ENCODE data around the gene APBB2.

The APBB2 gene

GRCh38 chr4:40952217-40952616 lies 262.1 kb downstream of the APBB2 start:
- ATAC-seq, result no peak
- TF ChIP-seq CREB5 (CRISPR knock-in tag; IDR thresholded peaks at IDR 0.05; ENCODE audit: low read depth) (no peak), ZFP3 (CRISPR knock-in tag; IDR thresholded peaks at IDR 0.05) (no peak), TCF4 (CRISPR knock-in tag; IDR thresholded peaks at IDR 0.05; ENCODE audit: borderline replicate concordance) (no peak), ZNF565 (CRISPR knock-in tag; conservative IDR thresholded peaks at IDR 0.05; ENCODE audit: low read depth) (no peak), ZNF8 (CRISPR knock-in tag; IDR thresholded peaks at IDR 0.05) (no peak), PATZ1 (CRISPR knock-in tag; IDR thresholded peaks at IDR 0.05; ENCODE audit: borderline replicate concordance) (no peak)

GRCh38 chr4:40951026-40951425 lies 263.3 kb downstream of the APBB2 start:
- ATAC-seq, result no peak
- TF ChIP-seq ZNF8 (CRISPR knock-in tag; IDR thresholded peaks at IDR 0.05), result no peak

- TF ChIP-seq ARNTL (CRISPR knock-in tag; IDR thresholded peaks at IDR 0.05; ENCODE audit: borderline replicate concordance, low read depth), result no peak
- no peak for TF ChIP-seq GLIS3 (CRISPR knock-in tag; IDR thresholded peaks at IDR 0.05)
- TF ChIP-seq OSR1 (CRISPR knock-in tag; IDR thresholded peaks at IDR 0.05), result no peak
- no peak for TF ChIP-seq SNAI2 (CRISPR knock-in tag; IDR thresholded peaks at IDR 0.05)
- no peak for TF ChIP-seq RARB (CRISPR knock-in tag; IDR thresholded peaks at IDR 0.05)
- TF ChIP-seq ZC3H10 (CRISPR knock-in tag; IDR thresholded peaks at IDR 0.05), result no peak
- no peak for TF ChIP-seq TCF4 (CRISPR knock-in tag; IDR thresholded peaks at IDR 0.05; ENCODE audit: borderline replicate concordance)
- no peak for TF ChIP-seq PATZ1 (CRISPR knock-in tag; IDR thresholded peaks at IDR 0.05; ENCODE audit: borderline replicate concordance)
- no peak for TF ChIP-seq CSRNP3 (CRISPR knock-in tag; IDR thresholded peaks at IDR 0.05)
- no peak for ATAC-seq
These were observed 264.8 kb downstream of the APBB2 start for GRCh38 chr4:40949358-40950100.

GRCh38 chr4:40948014-40948413 lies 266.3 kb downstream of the APBB2 start:
- ATAC-seq, result no peak

More at GRCh38 chr4:40948014-40948413, 266.3 kb downstream of the APBB2 start:
- TF ChIP-seq CSDC2 (CRISPR knock-in tag; IDR thresholded peaks at IDR 0.05) (no peak), PPARA (CRISPR knock-in tag; IDR thresholded peaks at IDR 0.05; ENCODE audit: borderline replicate concordance) (no peak), POU6F1 (CRISPR knock-in tag; IDR thresholded peaks at IDR 0.05; ENCODE audit: borderline replicate concordance, low read depth) (no peak), BACH2 (CRISPR knock-in tag; IDR thresholded peaks at IDR 0.05; ENCODE audit: borderline replicate concordance) (no peak), ZNF70 (CRISPR knock-in tag; IDR thresholded peaks at IDR 0.05) (no peak), SNAI2 (CRISPR knock-in tag; IDR thresholded peaks at IDR 0.05) (no peak), ZFP30 (CRISPR knock-in tag; IDR thresholded peaks at IDR 0.05) (no peak), CSRNP3 (CRISPR knock-in tag; IDR thresholded peaks at IDR 0.05) (no peak)

Measured in SK-N-SH treated with all-trans-retinoic acid at 6 μM for 48 hours (cell line).